HepG2 (cell line): ENCODE data around the gene SRPRB. TPM values are rescaled to one million over a fixed set of nuclear protein-coding genes. Genes with fewer than 3 reads are reported as not detected.

Experiments used
- ATAC-seq: fragments of 200-7000 bp; cut with Tn5 transposase; 3 replicates; pipeline ENCODE4 v1.9.1; 2020; ENCODE audit warnings: mild to moderate bottlenecking, moderate library complexity
- BruUV-seq: library from RNA; stranded (reverse); fragments of 400-500 nt; replicated peaks from 2 replicates; lab custom pipeline; 2021; lab: Mats Ljungman, UMichigan
- CTCF ChIA-PET: fragments of 300-600 bp; formaldehyde crosslinking; extraction: SDS; loops from one replicate; lab custom pipeline; 2021; ENCODE audit warnings: low total read pairs, inconsistent platforms, low intra/inter-chr PET ratio; lab: Yijun Ruan, JAX
- POLR2A ChIA-PET: fragments of 350-600 bp; sonication (Branson Sonifier 250); formaldehyde crosslinking; loops from one replicate; lab custom pipeline; 2020; ENCODE audit warnings: antibody characterized with exemption, inconsistent platforms; lab: Yijun Ruan, JAX
- DNase-seq: peaks from one replicate; pipeline ENCODE4 v3.0.0-alpha.2; 2015; ENCODE audit warnings: low spot score
- FAIRE-seq: peaks from 3 replicates; lab custom pipeline; 2011; peaks lifted over from hg19 to GRCh38; lab: Jason Lieb, UNC
- H2AFZ ChIP-seq: one replicate; pipeline ENCODE4 v1.6.1; 2011; ENCODE audit warnings: low read length, inconsistent platforms
- H3K27ac ChIP-seq: fragments of 300-600 bp; 3 replicates; pipeline ENCODE4 v1.8.0; 2011; ENCODE audit warnings: mixed run types, mild to moderate bottlenecking, mixed read lengths, low read length, inconsistent platforms; ENCODE audit not compliant: insufficient read depth; ENCODE audit errors: extremely low read length
- H3K27me3 ChIP-seq, 2 experiments: fragments of 200-600 bp in 1 of 2; 2 replicates in 1 of 2; 3 replicates in 1 of 2; pipeline versions ENCODE4 v1.6.0 to v1.8.0; 2011; ENCODE audit warnings: low read length in 2 of 2, mild to moderate bottlenecking in 2 of 2, moderate library complexity in 2 of 2, inconsistent platforms in 1 of 2; ENCODE audit not compliant: insufficient read depth in 2 of 2, control insufficient read depth in 1 of 2
- H3K36me3 ChIP-seq, 2 experiments: fragments of 200-600 bp in 1 of 2; replicated peaks in 1 of 2; 2 replicates in 1 of 2; 3 replicates in 1 of 2; pipeline versions ENCODE4 v1.5.1 to v1.8.0; 2011; ENCODE audit warnings: low read length in 2 of 2, inconsistent platforms in 1 of 2; ENCODE audit not compliant: insufficient read depth in 2 of 2, control insufficient read depth in 1 of 2
- H3K4me1 ChIP-seq: 2 replicates; pipeline ENCODE4 v1.5.1; 2012; ENCODE audit warnings: low read length, inconsistent platforms; ENCODE audit not compliant: insufficient read depth
- H3K4me2 ChIP-seq: 2 replicates; pipeline ENCODE4 v1.6.0; 2011; ENCODE audit warnings: low read depth, low read length, inconsistent platforms
- H3K4me3 ChIP-seq, 3 experiments: fragments of 200-600 bp in 1 of 3; sonication (generic), shearing (Covaris generic) in 1 of 3; replicated peaks in 1 of 3; 2 replicates each; pipeline ENCODE4 v1.5.1; 2011 to 2016; ENCODE audit warnings: low read length in 3 of 3, inconsistent platforms in 2 of 3, low read depth in 2 of 3, mild to moderate bottlenecking in 2 of 3, control low read depth in 1 of 3, mixed read lengths in 1 of 3; ENCODE audit not compliant: insufficient read depth in 1 of 3
- H3K79me2 ChIP-seq: one replicate; pipeline ENCODE4 v1.6.1; 2011; ENCODE audit warnings: low read length, inconsistent platforms; ENCODE audit not compliant: insufficient read depth
- H3K9ac ChIP-seq: 2 replicates; pipeline ENCODE4 v1.6.0; 2011; ENCODE audit warnings: mild to moderate bottlenecking, low read depth, low read length, inconsistent platforms; ENCODE audit not compliant: insufficient read depth
- H3K9me3 ChIP-seq: 2 replicates; pipeline ENCODE4 v1.5.1; 2012; ENCODE audit warnings: mild to moderate bottlenecking, low read length
- H4K20me1 ChIP-seq: 2 replicates; pipeline ENCODE4 v1.6.0; 2011; ENCODE audit warnings: inconsistent platforms, mild to moderate bottlenecking, low read length, moderate library complexity; ENCODE audit not compliant: insufficient read depth
- ARID5B ChIP-seq: IDR thresholded peaks from 2 replicates; pipeline ENCODE4 v1.4.0; 2020; ENCODE audit warnings: mild to moderate bottlenecking, missing genetic modification reagents
- FIP1L1 ChIP-seq: fragments of 200-400 bp; formaldehyde crosslinking; IDR thresholded peaks from 2 replicates; pipeline ENCODE4 v1.6.1; 2018; ENCODE audit warnings: low read depth, mild to moderate bottlenecking, low read length, moderate library complexity, borderline replicate concordance; ENCODE audit not compliant: insufficient read depth
- GLI4 ChIP-seq: sonication (generic); formaldehyde crosslinking; IDR thresholded peaks from 2 replicates; pipeline ENCODE4 v1.5.1; 2020; ENCODE audit warnings: missing genetic modification reagents, mild to moderate bottlenecking, moderate library complexity, borderline replicate concordance
- GZF1 ChIP-seq: sonication (generic); formaldehyde crosslinking; IDR thresholded peaks from 2 replicates; pipeline ENCODE4 v1.5.1; 2020; ENCODE audit warnings: mild to moderate bottlenecking, missing genetic modification reagents
- KDM1A ChIP-seq: IDR thresholded peaks from 2 replicates; pipeline ENCODE4 v1.6.1; 2016; ENCODE audit warnings: missing compliant biosample characterization
- NFKBIZ ChIP-seq: IDR thresholded peaks from 2 replicates; pipeline ENCODE4 v1.6.1; 2018; ENCODE audit warnings: missing genetic modification reagents, missing compliant biosample characterization
- NFRKB ChIP-seq: fragments of 450-650 bp; IDR thresholded peaks from 2 replicates; pipeline ENCODE4 v1.6.1; 2017
- SKI ChIP-seq: fragments of 450-650 bp; IDR thresholded peaks from one replicate; pipeline ENCODE4 v1.6.1; 2018; ENCODE audit warnings: mild to moderate bottlenecking; ENCODE audit not compliant: partially characterized antibody
- SP140L ChIP-seq: sonication (generic); formaldehyde crosslinking; IDR thresholded peaks from 2 replicates; pipeline ENCODE4 v1.4.0; 2020; ENCODE audit warnings: missing genetic modification reagents, borderline replicate concordance
- ZMYM3 ChIP-seq: sonication (generic); formaldehyde crosslinking; IDR thresholded peaks from 2 replicates; pipeline ENCODE4 v1.5.1; 2020; ENCODE audit warnings: mild to moderate bottlenecking, missing genetic modification reagents
- ZNF431 ChIP-seq: sonication (generic); formaldehyde crosslinking; IDR thresholded peaks from 2 replicates; pipeline ENCODE4 v1.9.0; 2022; ENCODE audit warnings: missing genetic modification reagents, low read depth, mild to moderate bottlenecking, borderline replicate concordance
- ZNF672 ChIP-seq: sonication (generic); formaldehyde crosslinking; IDR thresholded peaks from 2 replicates; pipeline ENCODE4 v1.8.1; 2022; ENCODE audit warnings: missing genetic modification reagents
- ZSCAN22 ChIP-seq: sonication (generic); formaldehyde crosslinking; IDR thresholded peaks from 2 replicates; pipeline ENCODE4 v1.4.0; 2020; ENCODE audit warnings: mild to moderate bottlenecking, missing genetic modification reagents
- WGBS: methylation state at CpG from one replicate; pipeline ENCODE4 v1.1.6; 2017; ENCODE audit warnings: low lambda C conversion rate; 5-methylcytosine and 5-hydroxymethylcytosine counted together
- in situ Hi-C: cut with HindIII; loops from 2 replicates; pipeline ENCODE4 v1.10.0; 2017; ENCODE audit warnings: low pct_unique_long_range_greater_than_20kb; ENCODE audit not compliant: extremely low pct_ligation_motif_present
- intact Hi-C: fragments of 100-400 bp; cut with micrococcal nuclease; formaldehyde crosslinking; loops from one replicate; pipeline ENCODE4 v1.10.0; 2022; ENCODE audit not compliant: unreplicated experiment
- polyA plus RNA-seq, 8 experiments: library from polyadenylated mRNA; depleted of rRNA in 3 of 8; stranded (reverse) in 7 of 8; unstranded in 1 of 8; fragments of >200 nt; fragmentation: Illumina TruSeq in 4 of 8; extraction: Trizol in 4 of 8; gene quantifications; 2 replicates each; pipeline versions ENCODE4 v1.2.1 to v1.2.3, GENCODE V29; 2011 to 2016; ENCODE audit warnings: low read depth in 4 of 8, missing spikeins in 1 of 8, mixed read lengths in 1 of 8; ENCODE audit not compliant: insufficient read depth in 1 of 8
- total RNA-seq, 5 experiments: library from RNA; depleted of rRNA; stranded (reverse); fragments of >200 nt; fragmentation: Illumina TruSeq; extraction: Trizol; gene quantifications; 2 replicates each; pipeline ENCODE4 v1.2.3, GENCODE V29; 2016; ENCODE audit warnings: low read depth in 1 of 5

The SRPRB gene
- total and polyA plus RNA-seq, 2 of the 13 experiments (the other 11 are each of a cell fraction or from before 2014, with no cell fraction given) = 41.0 to 111 TPM

GRCh38 chr3:133837487-133838295, 32.1 kb downstream of the SRPRB start:
- H3K27me3 ChIP-seq = peaks cover 9 to 16% of the 10 kb centered on the region in 2 experiments; a peak in 3 of 5 replicates
- no peak for TF ChIP-seq GZF1
- no peak for TF ChIP-seq ZMYM3
- TF ChIP-seq SKI = no peak
- no peak overlapping the region for H3K4me3 ChIP-seq
- BruUV-seq = no TSS peak
- no peak for FAIRE-seq
- H3K9ac ChIP-seq = no peak overlapping the region
- in situ Hi-C loops = no loop called here
- no peaks in the 10 kb centered on the region for H3K9me3 ChIP-seq
- WGBS = 29% methylated on average over 17 of the region's 22 CpGs
- H3K36me3 ChIP-seq = no peaks in the 10 kb centered on the region
- no peak overlapping the region for H3K27ac ChIP-seq
- no peak overlapping the region for H2AFZ ChIP-seq
- no peak for ATAC-seq
- ChIA-PET POLR2A (no interaction called here), CTCF (no interaction called here)
- no peaks in the 10 kb centered on the region for H4K20me1 ChIP-seq
- no peak overlapping the region for H3K4me2 ChIP-seq
- intact Hi-C loops = no loop called here
- peaks cover 8% of the 10 kb centered on the region for H3K4me1 ChIP-seq
- H3K79me2 ChIP-seq = no peaks in the 10 kb centered on the region
- DNase-seq = no peak

- in situ Hi-C loops = no loop called here
- ATAC-seq (no peak), DNase-seq (no peak), FAIRE-seq (no peak)
- BruUV-seq = no TSS peak
- Histone ChIP-seq H3K9ac (no peak overlapping the region), H4K20me1 (no peaks in the 10 kb centered on the region), H3K36me3 (no peaks in the 10 kb centered on the region), H3K9me3 (no peaks in the 10 kb centered on the region), H3K4me1 (peaks cover 1% of the 10 kb centered on the region), H3K27ac (no peak overlapping the region), H3K27me3 (peaks cover 9 to 16% of the 10 kb centered on the region in 2 experiments; a peak in 3 of 5 replicates), H3K4me2 (no peak overlapping the region), H3K4me3 (no peak overlapping the region), H2AFZ (no peak overlapping the region), H3K79me2 (no peaks in the 10 kb centered on the region)
- ChIA-PET CTCF (no interaction called here), POLR2A (no interaction called here)
- WGBS = 49% methylated on average over 4 of the region's 4 CpGs
- intact Hi-C loops = no loop called here
- no peak for TF ChIP-seq ZSCAN22
- no peak for TF ChIP-seq ARID5B (CRISPR knock-in tag)
- TF ChIP-seq SP140L (CRISPR knock-in tag) = no peak
- TF ChIP-seq GLI4 (CRISPR knock-in tag) = no peak
- no peak for TF ChIP-seq NFRKB
- no peak for TF ChIP-seq FIP1L1
- TF ChIP-seq ZNF431 (CRISPR knock-in tag) = no peak
- no peak for TF ChIP-seq ZNF672 (CRISPR knock-in tag)
- no peak for TF ChIP-seq KDM1A
- TF ChIP-seq NFKBIZ = no peak
Measured at GRCh38 chr3:133838296-133838789, 32.7 kb downstream of the SRPRB start.
